B cell (primary cell): ENCODE results near the gene SGSH. TPM values are rescaled to one million over a fixed set of nuclear protein-coding genes. Genes with fewer than 3 reads are reported as not detected.

Experiments
- ATAC-seq: fragments of 200-7000 bp; cut with Tn5 transposase; one replicate; pipeline ENCODE4 v1.10.0; 2021; ENCODE audit warnings: low read depth, mild to moderate bottlenecking, moderate number of reproducible peaks, moderate library complexity
- CTCF ChIA-PET: fragments of 350-600 bp; sonication (Branson Sonifier 250); formaldehyde crosslinking; loops from one replicate; lab custom pipeline; 2021; ENCODE audit warnings: antibody characterized with exemption, inconsistent platforms; lab: Charles Lee
- POLR2A ChIA-PET: fragments of 350-600 bp; sonication (Branson Sonifier 250); formaldehyde crosslinking; loops from one replicate; lab custom pipeline; 2021; ENCODE audit warnings: antibody characterized with exemption; lab: Charles Lee
- DNase-seq: peaks from one replicate; pipeline ENCODE4 v3.0.0; 2013
- H2AFZ ChIP-seq: 2 replicates; pipeline ENCODE4 v1.6.1; 2012; ENCODE audit warnings: mild to moderate bottlenecking, low read depth, low read length; ENCODE audit not compliant: insufficient read depth, poor library complexity, severe bottlenecking
- H3K27ac ChIP-seq, 2 donors: 1 replicate in 1 of 2; 2 replicates in 1 of 2; pipeline ENCODE4 v1.5.1; 2012 to 2013; ENCODE audit warnings: low read length in 2 of 2, mild to moderate bottlenecking in 2 of 2, moderate library complexity in 1 of 2
- H3K27me3 ChIP-seq, 4 experiments: fragments of 200-600 bp in 1 of 4; sonication (generic) in 1 of 4; replicated peaks in 1 of 4; 1 replicate in 2 of 4; 2 replicates in 2 of 4; pipeline versions ENCODE4 v1.6.1 to v1.7.0; 2013 to 2016; ENCODE audit warnings: low read length in 3 of 4, mild to moderate bottlenecking in 2 of 4, mixed read lengths in 1 of 4, moderate library complexity in 1 of 4; ENCODE audit not compliant: insufficient read depth in 4 of 4, control insufficient read depth in 3 of 4; ENCODE audit errors: control extremely low read depth in 1 of 4
- H3K36me3 ChIP-seq, 2 experiments: replicated peaks in 1 of 2; 1 replicate in 1 of 2; 2 replicates in 1 of 2; pipeline versions ENCODE4 v1.6.1 to v1.7.1; 2013; ENCODE audit warnings: low read length in 1 of 2; ENCODE audit not compliant: insufficient read depth in 2 of 2, control insufficient read depth in 1 of 2; ENCODE audit errors: control extremely low read depth in 1 of 2, extremely low read depth in 1 of 2
- H3K4me1 ChIP-seq, 2 donors: fragments of 200-600 bp in 1 of 2; sonication (generic) in 1 of 2; 1 replicate in 1 of 2; 2 replicates in 1 of 2; pipeline versions ENCODE4 v1.5.1 to v1.6.1; 2013 to 2017; ENCODE audit warnings: low read length in 2 of 2; ENCODE audit not compliant: control insufficient read depth in 2 of 2, insufficient read depth in 2 of 2
- H3K4me2 ChIP-seq: replicated peaks from 2 replicates; pipeline ENCODE3; 2012; ENCODE audit warnings: mild to moderate bottlenecking, low read depth, low read length; ENCODE audit not compliant: poor library complexity, severe bottlenecking
- H3K4me3 ChIP-seq, 5 experiments: fragments of 200-600 bp in 1 of 5; sonication (generic) in 1 of 5; 1 replicate in 3 of 5; 2 replicates in 2 of 5; pipeline versions ENCODE4 v1.5.1 to v1.7.0; 2011 to 2016; ENCODE audit warnings: low read length in 4 of 5, mild to moderate bottlenecking in 4 of 5, low read depth in 2 of 5, control low read depth in 1 of 5, moderate library complexity in 1 of 5; ENCODE audit not compliant: insufficient read depth in 1 of 5; ENCODE audit errors: control extremely low read depth in 1 of 5, extremely low read depth in 1 of 5
- H3K79me2 ChIP-seq: fragments of 200-600 bp; sonication (generic); one replicate; pipeline ENCODE4 v1.6.0; 2016; ENCODE audit warnings: low read length; ENCODE audit not compliant: control insufficient read depth, insufficient read depth
- H3K9ac ChIP-seq: fragments of 200-600 bp; sonication (generic); 2 replicates; pipeline ENCODE4 v1.6.1; 2017; ENCODE audit warnings: mild to moderate bottlenecking, low read length, moderate library complexity
- H3K9me3 ChIP-seq, 3 donors: one replicate each; pipeline versions ENCODE4 v1.6.1 to v1.7.1; 2013; ENCODE audit warnings: low read length in 2 of 3; ENCODE audit not compliant: control insufficient read depth in 2 of 3, insufficient read depth in 1 of 3; ENCODE audit errors: control extremely low read depth in 1 of 3
- H4K20me1 ChIP-seq: 2 replicates; pipeline ENCODE4 v1.6.0; 2012; ENCODE audit warnings: mild to moderate bottlenecking, low read length; ENCODE audit not compliant: insufficient read depth, control insufficient read depth, poor library complexity, severe bottlenecking
- H3K27ac Mint-ChIP-seq: one replicate; pipeline ENCODE4 v1.8.0; 2021; ENCODE audit warnings: mixed read lengths
- H3K27me3 Mint-ChIP-seq: one replicate; pipeline ENCODE4 v1.8.0; 2021; ENCODE audit warnings: mixed read lengths
- H3K4me1 Mint-ChIP-seq: one replicate; pipeline ENCODE4 v1.8.0; 2021; ENCODE audit warnings: mixed read lengths
- H3K4me3 Mint-ChIP-seq: one replicate; pipeline ENCODE4 v1.8.0; 2021; ENCODE audit warnings: mixed read lengths
- H3K9me3 Mint-ChIP-seq: one replicate; pipeline ENCODE4 v1.8.0; 2022; ENCODE audit warnings: mixed read lengths; ENCODE audit not compliant: insufficient read depth
- CTCF ChIP-seq: fragments of 200-600 bp; IDR thresholded peaks from one replicate; pipeline ENCODE4 v1.8.0; 2022; ENCODE audit warnings: antibody characterized with exemption, mild to moderate bottlenecking
- EZH2 ChIP-seq: IDR thresholded peaks from 2 replicates; pipeline ENCODE4 v1.6.1; 2012; ENCODE audit warnings: borderline replicate concordance, low read depth, mild to moderate bottlenecking, moderate library complexity, low read length; ENCODE audit not compliant: insufficient read depth, poor library complexity, severe bottlenecking
- WGBS: methylation state at CpG from one replicate; pipeline ENCODE4 v1.1.5; 2013; ENCODE audit warnings: missing lambda C conversion rate; ENCODE audit not compliant: insufficient coverage; 5-methylcytosine and 5-hydroxymethylcytosine counted together
- intact Hi-C: fragments of 100-400 bp; cut with micrococcal nuclease; formaldehyde crosslinking; loops from one replicate; pipeline ENCODE4 v1.10.0; 2022
- polyA plus RNA-seq: library from polyadenylated mRNA; depleted of rRNA; stranded (reverse); fragments of >200 nt; gene quantifications from 2 replicates; pipeline ENCODE4 v1.2.3, GENCODE V29; 2012
- total RNA-seq, 2 donors: library from RNA; stranded (reverse); fragments of 120-200 nt in 1 of 2; gene quantifications; 1 replicate in 1 of 2; 2 replicates in 1 of 2; pipeline versions ENCODE4 v1.2.3 to v1.2.4, GENCODE V29; 2013 to 2022

The SGSH gene
- total and polyA plus RNA-seq, 2 donors (not counting 1 experiment from before 2014, with no cell fraction given) = 44.5 to 83.7 TPM

GRCh38 chr17:80268427-80268826 lies 48.3 kb upstream of the SGSH start:
- POLR2A ChIA-PET = interaction anchor here (0.6 kb wide), 1 partner anchor 1145 kb away, joined by 3 read pairs; no protein-coding TSS in a partner anchor
- no peak overlapping the region for H3K27ac Mint-ChIP-seq
- H3K27ac ChIP-seq = no peak overlapping the region
- H3K4me1 Mint-ChIP-seq = peaks cover 31% of the 10 kb centered on the region
- H3K27me3 ChIP-seq = no peaks in the 10 kb centered on the region
- H3K4me3 ChIP-seq = no peak overlapping the region
- H3K9me3 Mint-ChIP-seq = no peaks in the 10 kb centered on the region
- H3K79me2 ChIP-seq = peaks cover 92% of the 10 kb centered on the region
- 0% methylated on average over 1 of the region's 4 CpGs for WGBS
- no peak overlapping the region for H3K4me3 Mint-ChIP-seq
- H3K36me3 ChIP-seq = peaks cover 3 to 56% of the 10 kb centered on the region in 2 experiments
- intact Hi-C loops = no loop called here
- no peaks in the 10 kb centered on the region for H3K9me3 ChIP-seq
- CTCF ChIA-PET = interaction anchor here (0.6 to 0.7 kb wide), 2 partner anchors 53 to 114 kb away, joined by 3 read pairs; no protein-coding TSS in a partner anchor
- H4K20me1 ChIP-seq = peaks cover 84% of the 10 kb centered on the region
- H3K4me1 ChIP-seq = peaks cover 15 to 28% of the 10 kb centered on the region in 2 donors
- H3K4me2 ChIP-seq = no peak overlapping the region
- DNase-seq (no peak), ATAC-seq (no peak)
- TF ChIP-seq CTCF (no peak), EZH2 (no peak)
- H3K9ac ChIP-seq = no peak overlapping the region
- no peaks in the 10 kb centered on the region for H3K27me3 Mint-ChIP-seq
- no peak overlapping the region for H2AFZ ChIP-seq

- intact Hi-C loops = no loop called here
- Histone ChIP-seq H3K36me3 (peaks cover 3 to 46% of the 10 kb centered on the region in 2 experiments), H3K4me1 (peaks cover 23 to 38% of the 10 kb centered on the region in 2 donors), H3K4me3 (no peak overlapping the region), H3K9me3 (no peaks in the 10 kb centered on the region), H3K4me2 (no peak overlapping the region), H4K20me1 (peaks cover 82% of the 10 kb centered on the region), H3K9ac (no peak overlapping the region), H3K27ac (no peak overlapping the region), H2AFZ (no peak overlapping the region), H3K27me3 (no peaks in the 10 kb centered on the region), H3K79me2 (peaks cover 92% of the 10 kb centered on the region)
- H3K27me3 Mint-ChIP-seq = no peaks in the 10 kb centered on the region
- TF ChIP-seq EZH2 (no peak), CTCF (no peak)
- ChIA-PET CTCF (interaction anchor here (0.6 kb wide), 1 partner anchor 880 kb away, joined by 4 read pairs; no protein-coding TSS in a partner anchor), POLR2A (no interaction called here)
- WGBS = no CpG with 5 or more reads among the region's 6 CpGs
- H3K27ac Mint-ChIP-seq = no peak overlapping the region
- H3K4me3 Mint-ChIP-seq = no peak overlapping the region
- ATAC-seq (no peak), DNase-seq (no peak)
- no peaks in the 10 kb centered on the region for H3K9me3 Mint-ChIP-seq
- H3K4me1 Mint-ChIP-seq = peaks cover 40% of the 10 kb centered on the region
These were observed 47.3 kb upstream of the SGSH start for GRCh38 chr17:80267391-80267790.
